Mesendoderm (in vitro differentiated cells): ENCODE results near the gene SCG5.
A peak's percentile ranks its signal among the peaks of the same experiment; 100 is the strongest.

Experiments used
- DNase-seq: peaks from one replicate; pipeline ENCODE4 v3.0.0; 2013
- H2AK5ac ChIP-seq: 2 replicates; pipeline ENCODE4 v1.6.1; 2013; ENCODE audit warnings: low read length, inconsistent platforms
- H2BK120ac ChIP-seq: 2 replicates; pipeline ENCODE4 v1.6.1; 2013; ENCODE audit warnings: low read depth, mild to moderate bottlenecking, low read length, moderate library complexity, mixed read lengths
- H2BK15ac ChIP-seq: replicated peaks from 2 replicates; pipeline ENCODE4 v1.6.1; 2013; ENCODE audit warnings: low read depth, mild to moderate bottlenecking, moderate library complexity
- H2BK5ac ChIP-seq: 2 replicates; pipeline ENCODE4 v1.6.1; 2013; ENCODE audit warnings: low read length, inconsistent platforms
- H3K18ac ChIP-seq: 2 replicates; pipeline ENCODE4 v1.6.1; 2013; ENCODE audit warnings: mild to moderate bottlenecking, low read length, mixed read lengths
- H3K23ac ChIP-seq: one replicate; pipeline ENCODE4 v1.6.1; 2013; ENCODE audit warnings: low read length
- H3K27ac ChIP-seq: 2 replicates; pipeline ENCODE4 v1.5.1; 2013; ENCODE audit warnings: low read depth, mild to moderate bottlenecking, inconsistent platforms, low read length, moderate library complexity
- H3K27me3 ChIP-seq: 2 replicates; pipeline ENCODE4 v1.6.1; 2013; ENCODE audit warnings: low read length, control low read depth, mild to moderate bottlenecking, inconsistent platforms; ENCODE audit not compliant: insufficient read depth, poor library complexity
- H3K36me3 ChIP-seq: 2 replicates; pipeline ENCODE4 v1.6.1; 2013; ENCODE audit warnings: low read length, inconsistent platforms; ENCODE audit not compliant: control insufficient read depth, insufficient read depth
- H3K4ac ChIP-seq: one replicate; pipeline ENCODE4 v1.6.1; 2013; ENCODE audit warnings: low read depth, mild to moderate bottlenecking, low read length, moderate library complexity
- H3K4me1 ChIP-seq: 2 replicates; pipeline ENCODE4 v1.6.1; 2013; ENCODE audit warnings: low read depth, low read length, inconsistent platforms; ENCODE audit not compliant: control insufficient read depth
- H3K4me2 ChIP-seq: 2 replicates; pipeline ENCODE4 v1.6.1; 2013; ENCODE audit warnings: low read length
- H3K4me3 ChIP-seq: 2 replicates; pipeline ENCODE4 v1.5.1; 2013; ENCODE audit warnings: mild to moderate bottlenecking, low read length
- H3K56ac ChIP-seq: one replicate; pipeline ENCODE4 v1.6.1; 2013; ENCODE audit warnings: low read length
- H3K79me1 ChIP-seq: 2 replicates; pipeline ENCODE4 v1.6.1; 2013; ENCODE audit warnings: low read length, inconsistent platforms
- H3K79me2 ChIP-seq: 2 replicates; pipeline ENCODE4 v1.6.1; 2013; ENCODE audit warnings: mild to moderate bottlenecking, low read length; ENCODE audit not compliant: control insufficient read depth, insufficient read depth
- H3K9ac ChIP-seq: 2 replicates; pipeline ENCODE4 v1.6.1; 2013; ENCODE audit warnings: low read length, inconsistent platforms
- H4K5ac ChIP-seq: one replicate; pipeline ENCODE4 v1.6.1; 2013; ENCODE audit warnings: low read length
- H4K8ac ChIP-seq: one replicate; pipeline ENCODE4 v1.6.1; 2013; ENCODE audit warnings: low read depth, mild to moderate bottlenecking, control low read depth, low read length, moderate library complexity
- WGBS: extraction: QIAGEN DNeasy Blood & Tissue Kit; methylation state at CpG from one replicate; pipeline ENCODE4 v1.1.7; 2013; ENCODE audit warnings: low lambda C conversion rate, missing lambda C conversion rate; ENCODE audit not compliant: insufficient coverage; ENCODE audit errors: extremely low coverage; 5-methylcytosine and 5-hydroxymethylcytosine counted together

SCG5 gene

GRCh38 chr15:32730677-32731654 is 89.5 kb downstream of the SCG5 start:
- Histone ChIP-seq H4K8ac (no peak overlapping the region), H3K18ac (no peak overlapping the region), H3K4me3 (no peak overlapping the region), H3K4ac (no peak overlapping the region), H3K4me2 (no peak overlapping the region), H3K23ac (no peak overlapping the region), H3K56ac (peak overlapping the region; percentile 56), H3K27me3 (no peaks in the 10 kb centered on the region), H3K27ac (no peak overlapping the region), H3K9ac (no peak overlapping the region), H2BK120ac (no peak overlapping the region), H2BK5ac (peak overlapping the region; percentile 13), H2BK15ac (no peak overlapping the region), H3K79me1 (no peaks in the 10 kb centered on the region), H2AK5ac (no peak overlapping the region), H3K79me2 (no peaks in the 10 kb centered on the region), H3K4me1 (peaks cover 6% of the 10 kb centered on the region), H3K36me3 (no peaks in the 10 kb centered on the region), H4K5ac (no peak overlapping the region)
- peak; percentile 84 for DNase-seq
- WGBS = no CpG with 5 or more reads among the region's 27 CpGs

GRCh38 chr15:32732574-32733157 is 91.2 kb downstream of the SCG5 start:
- Histone ChIP-seq H3K9ac (no peak overlapping the region), H3K27me3 (no peaks in the 10 kb centered on the region), H2BK5ac (no peak overlapping the region), H3K56ac (no peak overlapping the region), H3K4me1 (peaks cover 6% of the 10 kb centered on the region), H3K23ac (no peak overlapping the region), H3K27ac (no peak overlapping the region), H3K4ac (no peak overlapping the region), H4K8ac (no peak overlapping the region), H2BK120ac (no peak overlapping the region), H3K79me2 (no peaks in the 10 kb centered on the region), H2BK15ac (no peak overlapping the region), H3K36me3 (no peaks in the 10 kb centered on the region), H3K4me3 (no peak overlapping the region), H3K18ac (no peak overlapping the region), H3K79me1 (no peaks in the 10 kb centered on the region), H3K4me2 (no peak overlapping the region), H2AK5ac (no peak overlapping the region), H4K5ac (no peak overlapping the region)
- no CpG with 5 or more reads among the region's 6 CpGs for WGBS
- no peak for DNase-seq

- H3K27ac ChIP-seq = no peak overlapping the region
- H3K27me3 ChIP-seq = no peaks in the 10 kb centered on the region
- no peak overlapping the region for H3K18ac ChIP-seq
- H3K4me2 ChIP-seq = no peak overlapping the region
- no peak overlapping the region for H3K4me3 ChIP-seq
- H3K56ac ChIP-seq = no peak overlapping the region
- peaks cover 6% of the 10 kb centered on the region for H3K4me1 ChIP-seq
- H3K23ac ChIP-seq = no peak overlapping the region
- no CpG with 5 or more reads among the region's 3 CpGs for WGBS
- H3K9ac ChIP-seq = no peak overlapping the region
- no peak overlapping the region for H4K8ac ChIP-seq
- H3K79me2 ChIP-seq = no peaks in the 10 kb centered on the region
- no peak overlapping the region for H2BK15ac ChIP-seq
- no peak overlapping the region for H3K4ac ChIP-seq
- no peak overlapping the region for H2BK120ac ChIP-seq
- H3K79me1 ChIP-seq = no peaks in the 10 kb centered on the region
- H2AK5ac ChIP-seq = no peak overlapping the region
- H3K36me3 ChIP-seq = no peaks in the 10 kb centered on the region
- H4K5ac ChIP-seq = no peak overlapping the region
- no peak for DNase-seq
- no peak overlapping the region for H2BK5ac ChIP-seq
Measured at GRCh38 chr15:32733281-32733680, 91.8 kb downstream of the SCG5 start.

GRCh38 chr15:32735989-32736700 is 94.6 kb downstream of the SCG5 start:
- no peaks in the 10 kb centered on the region for H3K79me1 ChIP-seq
- no peak overlapping the region for H3K23ac ChIP-seq
- H3K79me2 ChIP-seq = no peaks in the 10 kb centered on the region
- H3K18ac ChIP-seq = no peak overlapping the region
- no peak overlapping the region for H3K4me3 ChIP-seq
- no CpG with 5 or more reads among the region's 2 CpGs for WGBS
- H3K36me3 ChIP-seq = no peaks in the 10 kb centered on the region
- H3K9ac ChIP-seq = no peak overlapping the region
- no peak overlapping the region for H3K4me2 ChIP-seq
- no peak overlapping the region for H4K8ac ChIP-seq
- no peak overlapping the region for H3K4ac ChIP-seq
- no peak overlapping the region for H4K5ac ChIP-seq
- no peaks in the 10 kb centered on the region for H3K27me3 ChIP-seq
- H3K56ac ChIP-seq = no peak overlapping the region
- no peak overlapping the region for H2BK5ac ChIP-seq
- DNase-seq = no peak
- H3K4me1 ChIP-seq = peaks cover under 1% of the 10 kb centered on the region
- no peak overlapping the region for H2BK120ac ChIP-seq
- no peak overlapping the region for H2AK5ac ChIP-seq
- no peak overlapping the region for H3K27ac ChIP-seq
- H2BK15ac ChIP-seq = no peak overlapping the region

- no peak overlapping the region for H2BK15ac ChIP-seq
- no peak for DNase-seq
- no peak overlapping the region for H4K8ac ChIP-seq
- H3K18ac ChIP-seq = no peak overlapping the region
- H3K56ac ChIP-seq = no peak overlapping the region
- no peak overlapping the region for H4K5ac ChIP-seq
- no peak overlapping the region for H3K9ac ChIP-seq
- H3K27ac ChIP-seq = no peak overlapping the region
- H3K79me2 ChIP-seq = no peaks in the 10 kb centered on the region
- no peak overlapping the region for H2AK5ac ChIP-seq
- H2BK120ac ChIP-seq = no peak overlapping the region
- H3K23ac ChIP-seq = no peak overlapping the region
- no peak overlapping the region for H3K4me2 ChIP-seq
- no peaks in the 10 kb centered on the region for H3K36me3 ChIP-seq
- no peaks in the 10 kb centered on the region for H3K79me1 ChIP-seq
- no peaks in the 10 kb centered on the region for H3K27me3 ChIP-seq
- no peak overlapping the region for H3K4me3 ChIP-seq
- no CpG with 5 or more reads among the region's 2 CpGs for WGBS
- no peak overlapping the region for H3K4ac ChIP-seq
- no peaks in the 10 kb centered on the region for H3K4me1 ChIP-seq
- no peak overlapping the region for H2BK5ac ChIP-seq
Measured at GRCh38 chr15:32736701-32737061, 95.2 kb downstream of the SCG5 start.
